ENCODE data around the gene NRP2. TPM values are rescaled to one million over a fixed set of nuclear protein-coding genes. Genes with fewer than 3 reads are reported as not detected.

NRP2 gene
- total RNA-seq (10 to 100 TPM; 18.7 to 49.9 (median 33.2) TPM), polyA plus RNA-seq (1 to 10 TPM; 3.1 to 5.7 (median 3.4) TPM)
- long read RNA-seq, donor 1, full-length matches to known transcripts = 2 of 2 reads
- long read RNA-seq, donor 1, partial matches to known transcripts = 0 of 2 reads
- long read RNA-seq, donor 1, other reads (novel, unspliced or antisense) = 0 of 2 reads
- long read RNA-seq, donor 2, partial matches to known transcripts = 0 of 1 reads
- long read RNA-seq, donor 2, other reads (novel, unspliced or antisense) = 0 of 1 reads

DNA sequence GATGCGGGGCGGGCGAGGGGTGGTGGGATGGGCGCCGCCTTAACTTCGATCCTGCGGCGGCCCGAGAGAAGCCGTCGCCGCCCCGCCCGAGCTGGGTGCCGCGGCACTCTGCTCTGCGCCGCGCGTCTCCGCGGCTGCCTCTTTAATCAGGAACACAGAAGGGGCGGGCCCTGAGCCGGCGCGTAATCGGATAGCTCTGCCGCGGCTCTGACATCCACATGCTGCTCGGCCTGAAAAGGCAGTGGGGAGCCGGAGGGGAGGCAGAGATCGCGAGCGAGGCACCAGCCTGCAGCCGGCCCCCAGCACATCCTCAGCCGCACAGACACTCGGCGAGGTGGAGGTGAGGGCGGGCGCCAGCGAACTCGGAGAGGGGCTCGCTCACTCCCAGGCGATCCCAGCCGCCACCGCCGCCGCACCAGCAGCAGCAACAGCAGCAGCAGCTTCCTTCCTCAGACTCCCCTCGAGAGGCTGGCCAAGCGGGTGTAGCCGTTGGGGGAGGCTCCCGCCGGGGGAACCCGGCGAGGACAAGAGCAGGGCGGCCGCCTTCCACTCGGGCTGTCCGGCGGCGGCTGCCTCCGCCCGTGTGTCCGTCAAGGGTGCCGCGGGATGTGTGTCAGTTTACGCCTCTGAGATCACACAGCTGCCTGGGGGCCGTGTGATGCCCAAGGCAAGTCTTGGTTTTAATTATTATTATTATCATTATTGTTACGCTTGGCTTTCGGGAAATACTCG lies at the start of gene NRP2:
Gene NRP2, plus strand, starts transcription at position 263 of the 732 bp plus-strand sequence. CDS start 790 bp downstream, outside the sequence.
- Histone ChIP-seq H3K36me3 (no peaks in the 10 kb centered on the region), H3K4me1 (peaks cover 4 to 77% (median 48%) of the 10 kb centered on the region in 6 donors), H3K4me3 (peak within 1 kb of the TSS; percentile 45 to 77 (median 57)), H3K9me3 (no peaks in the 10 kb centered on the region), H3K27me3 (replicated peaks in 1 of 7) (peaks cover 0 to 76% (median 26%) of the 10 kb centered on the region in 7 donors), H3K27ac (peak within 1 kb of the TSS; percentile 51 to 85 (median 82))
- intact Hi-C loops (cut with DNase I; ENCODE audit: low total_unique reads) = loop anchor here (5.0 to 10.0 kb wide), 2 partner anchors 1355 to 1418 kb away; no protein-coding TSS in a partner anchor
- TF ChIP-seq POLR2AphosphoS5 (IDR thresholded peaks at IDR 0.05) = peak; percentile 86 to 95 (median 88)
- peak; percentile 52 to 87 (median 54) for TF ChIP-seq POLR2A (IDR thresholded peaks at IDR 0.05)
- TF ChIP-seq, protein P1, sequence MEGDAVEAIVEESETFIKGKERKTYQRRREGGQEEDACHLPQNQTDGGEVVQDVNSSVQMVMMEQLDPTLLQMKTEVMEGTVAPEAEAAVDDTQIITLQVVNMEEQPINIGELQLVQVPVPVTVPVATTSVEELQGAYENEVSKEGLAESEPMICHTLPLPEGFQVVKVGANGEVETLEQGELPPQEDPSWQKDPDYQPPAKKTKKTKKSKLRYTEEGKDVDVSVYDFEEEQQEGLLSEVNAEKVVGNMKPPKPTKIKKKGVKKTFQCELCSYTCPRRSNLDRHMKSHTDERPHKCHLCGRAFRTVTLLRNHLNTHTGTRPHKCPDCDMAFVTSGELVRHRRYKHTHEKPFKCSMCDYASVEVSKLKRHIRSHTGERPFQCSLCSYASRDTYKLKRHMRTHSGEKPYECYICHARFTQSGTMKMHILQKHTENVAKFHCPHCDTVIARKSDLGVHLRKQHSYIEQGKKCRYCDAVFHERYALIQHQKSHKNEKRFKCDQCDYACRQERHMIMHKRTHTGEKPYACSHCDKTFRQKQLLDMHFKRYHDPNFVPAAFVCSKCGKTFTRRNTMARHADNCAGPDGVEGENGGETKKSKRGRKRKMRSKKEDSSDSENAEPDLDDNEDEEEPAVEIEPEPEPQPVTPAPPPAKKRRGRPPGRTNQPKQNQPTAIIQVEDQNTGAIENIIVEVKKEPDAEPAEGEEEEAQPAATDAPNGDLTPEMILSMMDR (IDR thresholded peaks at IDR 0.05 in 8 of 11, conservative IDR thresholded peaks at IDR 0.05 in 3 of 11) = peak in 1 of 11 experiments; percentile 14
- peak; percentile 90 for DNase-seq
- 0 to 1% (median 1%) methylated on average over 20 to 71 of the region's 71 CpGs for WGBS, 5 donors

DNA sequence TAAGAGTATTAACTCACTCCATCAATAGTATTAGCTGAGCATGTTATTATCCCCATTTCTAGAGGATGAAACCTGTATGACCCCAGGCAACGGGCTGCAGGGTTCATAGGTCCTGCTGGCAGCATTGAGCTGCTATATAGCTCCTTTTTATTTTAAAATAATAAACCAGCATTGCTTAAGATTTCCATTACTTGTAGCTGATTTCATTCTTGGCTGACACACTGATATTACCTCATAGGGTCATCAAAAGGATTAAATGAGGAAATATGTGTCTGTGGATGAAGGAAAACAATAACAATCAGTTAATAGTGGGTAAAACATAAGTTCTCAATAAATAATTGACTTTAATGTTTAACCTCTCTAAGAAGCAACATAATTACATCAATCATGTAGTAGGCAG lies 48.3 kb upstream of the NRP2 start:
- intact Hi-C loops (cut with DNase I; ENCODE audit: low total_unique reads) = no loop called here
- H3K4me3 ChIP-seq = no peak overlapping the region

DNA sequence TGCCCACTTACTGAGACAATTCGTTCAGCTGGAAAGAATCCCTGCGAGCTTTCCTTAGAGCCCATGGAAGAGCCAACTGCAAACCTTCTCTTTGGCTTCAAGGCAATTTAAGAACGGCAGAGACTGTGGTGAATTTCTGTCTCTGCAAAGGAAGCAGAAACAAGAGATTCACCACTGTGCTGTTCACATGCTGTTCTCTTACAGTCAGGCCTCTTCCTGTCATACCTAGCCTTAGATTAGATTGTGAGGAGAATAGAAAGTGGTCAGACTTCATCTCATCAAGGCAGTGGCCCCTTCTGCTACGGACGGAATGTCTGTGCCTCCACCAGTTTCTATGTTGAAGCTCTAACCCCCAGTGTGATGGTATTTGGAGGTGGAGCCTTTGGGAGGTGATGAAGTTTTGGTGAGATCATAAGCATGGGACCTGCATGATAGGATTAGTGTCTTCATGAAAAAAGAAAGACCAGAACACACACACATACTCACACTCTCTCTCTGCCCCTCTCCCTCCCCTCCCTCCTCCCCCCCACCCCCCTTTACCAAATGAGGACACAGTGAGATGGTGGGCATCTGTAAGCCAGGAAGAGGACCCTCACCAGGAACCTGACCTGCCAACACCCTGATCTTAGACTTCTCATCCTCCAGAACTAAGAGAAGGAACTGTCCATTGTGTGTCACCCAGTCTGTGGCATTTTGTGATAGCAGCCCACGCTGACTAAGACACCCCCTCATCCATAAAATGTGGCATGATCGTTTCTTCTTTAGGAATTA lies 45.6 kb upstream of the NRP2 start:
- TF ChIP-seq POLR2A (IDR thresholded peaks at IDR 0.05) = no peak
- TF ChIP-seq POLR2AphosphoS5 (IDR thresholded peaks at IDR 0.05) = no peak
- TF ChIP-seq, protein P1 (IDR thresholded peaks at IDR 0.05 in 8 of 11, conservative IDR thresholded peaks at IDR 0.05 in 3 of 11) = no peak
- Histone ChIP-seq H3K36me3 (no peaks in the 10 kb centered on the region), H3K9me3 (peaks cover 0 to 8% (median 0%) of the 10 kb centered on the region in 8 donors), H3K27ac (no peak overlapping the region), H3K27me3 (replicated peaks in 1 of 7) (no peaks in the 10 kb centered on the region), H3K4me1 (no peaks in the 10 kb centered on the region), H3K4me3 (no peak overlapping the region)
- intact Hi-C loops (cut with DNase I; ENCODE audit: low total_unique reads) = no loop called here
- DNase-seq = no peak
- WGBS, 5 donors = 64 to 76% (median 72%) methylated on average over 7 of the region's 7 CpGs

More for the DNA sequence above, 48.3 kb upstream of the NRP2 start:
- Histone ChIP-seq H3K27ac (no peak overlapping the region), H3K4me1 (no peaks in the 10 kb centered on the region), H3K36me3 (no peaks in the 10 kb centered on the region), H3K9me3 (no peaks in the 10 kb centered on the region), H3K27me3 (replicated peaks in 1 of 7) (no peaks in the 10 kb centered on the region)
- no peak for TF ChIP-seq POLR2A (IDR thresholded peaks at IDR 0.05)
- TF ChIP-seq, protein P1 (IDR thresholded peaks at IDR 0.05 in 8 of 11, conservative IDR thresholded peaks at IDR 0.05 in 3 of 11) = no peak
- TF ChIP-seq POLR2AphosphoS5 (IDR thresholded peaks at IDR 0.05) = no peak
- no peak for DNase-seq
- WGBS, 5 donors = 60 to 80% (median 69%) methylated on average over 1 of the region's 1 CpG
